GM18499 (cell line): ENCODE measurements around the gene VTN.

ENCODE experiments used
- ATAC-seq: cut with Tn5 transposase; IDR thresholded peaks from one replicate; pipeline ENCODE4 v1.9.1; 2021; ENCODE audit warnings: moderate number of reproducible peaks; ENCODE audit not compliant: insufficient read depth, unreplicated experiment

The VTN gene

GRCh38 chr17:28370035-28370743, at the start of gene VTN:
Gene VTN (minus strand): TSS chr17:28370307. CDS start chr17:28370203, 104 bp downstream.
- no peak for ATAC-seq

DNA sequence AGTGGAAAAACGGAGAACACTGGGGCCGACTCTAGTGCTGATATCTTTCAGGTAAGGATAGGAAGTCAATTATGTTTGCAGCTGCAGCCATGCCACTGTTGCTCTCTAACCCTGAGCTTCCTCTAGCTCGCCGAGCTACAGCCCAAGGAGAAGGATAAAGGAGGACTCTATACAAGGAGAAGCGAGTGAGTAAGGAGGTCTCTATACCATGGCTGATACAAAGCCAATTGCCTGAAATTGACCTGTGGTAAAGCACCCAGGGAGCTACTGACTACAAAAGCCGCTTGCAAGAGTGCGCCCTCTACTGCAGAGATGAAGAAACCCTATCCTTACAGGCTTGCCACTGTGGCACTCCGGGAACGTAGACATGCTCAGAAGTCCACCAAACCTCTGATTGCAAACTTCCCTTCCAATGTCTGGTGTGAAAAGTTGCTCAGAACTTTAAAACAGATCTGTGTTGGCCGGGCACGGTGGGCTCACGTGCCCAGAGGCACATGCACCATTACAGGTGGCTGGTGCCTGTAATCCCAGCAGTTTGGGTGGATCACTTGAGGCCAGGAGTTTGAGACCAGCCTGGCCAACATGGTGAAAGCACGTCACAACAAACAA, 46.7 kb upstream of the VTN start:
- ATAC-seq, result no peak

GRCh38 chr17:28415886-28416285, 45.8 kb upstream of the VTN start:
- no peak for ATAC-seq

GRCh38 chr17:28413804-28414203, 43.7 kb upstream of the VTN start:
- no peak for ATAC-seq

DNA sequence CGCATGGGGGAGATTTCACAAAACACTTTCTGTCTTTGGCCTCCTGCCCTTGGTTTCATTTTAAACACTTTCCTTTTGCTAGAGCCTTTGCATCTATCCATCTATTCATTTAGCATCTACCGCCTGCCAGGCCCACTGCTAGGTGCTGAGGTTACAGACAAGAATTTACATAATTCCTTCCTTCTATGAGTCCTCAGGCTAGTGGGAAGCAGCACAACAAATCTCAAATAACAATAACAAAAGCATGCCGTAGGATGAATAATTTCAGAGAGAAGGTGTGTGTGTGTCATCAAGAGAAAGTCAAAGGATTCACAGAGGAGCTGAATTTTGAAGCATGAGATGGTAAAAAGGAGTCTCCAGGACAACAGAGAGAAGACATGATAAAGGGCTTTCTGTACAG, 42.0 kb upstream of the VTN start:
- no peak for ATAC-seq

DNA sequence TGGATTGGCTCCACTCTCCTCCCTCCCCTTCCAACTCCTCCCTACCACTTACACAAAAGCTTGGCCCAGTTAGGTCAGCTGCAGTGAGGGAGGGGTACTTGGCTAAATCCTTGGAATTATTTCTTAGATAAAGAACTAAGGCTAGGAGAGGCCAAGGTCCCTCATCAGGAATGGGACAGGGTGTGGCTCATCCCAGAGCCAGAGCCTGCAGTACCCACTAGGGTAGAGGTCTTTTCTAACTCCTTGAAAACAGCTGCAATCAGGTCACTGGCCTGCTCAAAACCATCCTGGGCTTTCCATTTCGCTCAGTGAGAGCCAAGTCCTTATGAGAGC, 37.8 kb upstream of the VTN start:
- no peak for ATAC-seq

DNA sequence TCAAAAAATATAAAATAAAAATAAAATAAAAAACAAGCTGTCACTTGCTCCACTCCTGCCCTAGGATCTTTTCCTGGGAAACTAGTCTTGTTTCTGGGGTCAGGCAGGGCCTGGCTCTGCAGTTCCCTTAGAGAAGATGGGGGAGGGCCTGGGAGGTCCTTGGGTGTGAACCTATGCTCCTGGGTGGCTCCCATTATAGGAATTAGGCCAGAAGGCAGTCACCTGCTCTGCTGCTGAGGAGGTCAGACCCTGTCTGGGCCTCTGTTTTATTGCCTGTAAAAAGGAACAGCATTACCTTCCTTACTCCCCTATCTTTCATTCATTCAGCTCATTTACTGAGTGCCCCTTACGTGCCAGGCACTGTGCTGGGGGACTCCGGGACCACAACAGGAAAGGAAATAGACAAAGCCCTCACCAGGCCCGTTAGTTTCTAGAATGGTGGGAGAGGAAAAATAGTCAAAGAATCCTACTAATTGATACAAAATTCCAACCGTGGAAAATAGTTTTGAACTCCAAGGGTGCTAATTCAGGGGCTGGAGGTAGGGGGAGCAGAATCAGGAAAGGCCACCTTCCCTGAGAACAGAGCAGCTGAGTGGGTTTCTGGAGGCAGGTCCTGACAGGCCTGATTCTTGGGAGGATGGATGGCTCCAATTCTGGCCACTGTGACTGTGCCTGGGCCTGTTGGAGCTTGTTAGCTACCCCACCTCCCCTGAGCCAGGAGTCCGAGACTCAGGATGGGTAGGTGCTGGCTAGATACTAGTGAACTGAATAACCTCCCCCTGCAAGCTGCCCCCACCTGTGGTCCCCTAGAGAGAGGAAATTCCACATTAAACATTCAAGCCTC, 37.2 kb upstream of the VTN start:
- ATAC-seq, result no peak

- no peak for ATAC-seq
Observed at GRCh38 chr17:28406473-28406814, 36.3 kb upstream of the VTN start.

DNA sequence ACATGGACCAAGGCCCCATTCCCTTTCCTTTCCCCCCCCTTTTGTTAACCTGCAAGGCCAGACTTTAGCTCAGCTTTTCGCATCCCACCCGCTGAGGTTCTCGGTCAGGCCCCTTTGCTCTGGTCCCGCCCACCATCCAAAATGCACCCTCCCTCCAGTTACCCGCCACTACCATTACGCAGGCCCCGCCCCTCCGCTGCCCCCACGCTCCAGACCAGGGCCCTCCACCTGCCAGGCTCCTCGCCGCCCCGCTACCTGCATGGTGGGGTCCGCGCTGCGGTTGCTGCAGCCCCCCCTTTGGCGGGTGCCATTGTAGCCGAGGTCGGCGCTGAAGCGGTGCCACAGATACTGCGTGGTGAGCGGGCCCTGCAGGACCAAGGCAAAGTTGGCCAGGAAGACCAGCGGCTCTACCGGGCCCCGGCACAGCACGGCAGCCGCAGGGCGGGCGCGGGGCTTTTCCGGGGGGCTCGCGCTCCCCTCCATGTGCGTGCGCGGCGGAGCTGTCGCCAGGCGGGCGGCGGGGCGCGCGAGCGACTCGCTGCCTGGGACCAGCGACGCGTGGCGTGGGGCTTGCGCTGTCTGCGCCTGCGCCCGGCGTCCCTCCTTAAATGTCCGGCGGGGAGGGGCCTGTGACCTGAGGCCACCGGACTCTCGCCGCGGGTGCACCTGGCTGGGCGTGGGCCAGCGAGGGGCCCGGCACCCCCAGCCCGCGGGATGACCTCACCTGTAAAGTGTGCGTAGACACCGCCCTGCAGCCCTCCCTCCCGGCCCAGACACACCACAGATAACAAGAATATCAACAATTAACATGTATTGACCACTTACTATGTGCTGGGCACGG, 35.7 kb upstream of the VTN start, which contains the start of gene SLC46A1:
Gene SLC46A1, minus strand, starts transcription at position 581 of the 841 bp plus-strand sequence. Its CDS starts 98 bp downstream, at position 483.
- ATAC-seq, result no peak

DNA sequence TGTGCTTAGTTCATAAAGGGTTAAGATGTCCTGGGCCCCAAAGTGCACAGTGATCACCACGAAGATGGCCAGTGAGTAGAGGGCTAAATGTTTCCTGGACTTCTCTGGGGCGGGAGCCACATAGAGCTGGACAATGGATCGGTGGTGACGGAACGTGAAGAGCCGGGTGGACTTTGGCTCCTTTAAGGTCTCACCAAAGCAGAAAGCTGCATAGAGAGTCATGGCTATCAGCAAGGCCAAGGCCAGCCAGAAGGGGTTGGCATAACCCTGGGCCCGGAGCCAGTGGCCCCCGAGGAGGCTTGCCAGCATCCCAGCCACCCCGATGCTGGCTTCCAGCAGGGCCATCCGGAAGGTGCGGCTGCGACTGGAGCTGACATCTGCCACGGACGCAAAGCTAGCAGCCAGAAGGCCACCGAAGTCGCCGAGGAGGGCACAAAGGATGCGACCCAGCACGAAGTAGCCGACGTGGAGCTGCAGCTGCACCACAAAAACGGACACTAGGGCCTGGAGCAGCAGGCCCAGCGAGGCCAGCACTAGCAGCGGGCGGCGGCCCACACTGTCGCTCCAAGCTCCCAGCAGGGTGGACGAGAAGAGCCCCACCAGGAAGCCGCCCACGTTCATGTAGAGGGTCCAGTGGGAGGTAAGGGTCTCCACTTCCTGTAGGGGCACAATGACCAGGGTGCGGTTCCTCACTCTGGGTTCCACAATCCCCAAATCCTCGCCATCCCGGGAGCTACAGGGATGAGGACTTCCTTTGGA, 34.9 kb upstream of the VTN start:
- ATAC-seq, result no peak

- ATAC-seq, result no peak
Observed at GRCh38 chr17:28404461-28404811, 34.3 kb upstream of the VTN start.

DNA sequence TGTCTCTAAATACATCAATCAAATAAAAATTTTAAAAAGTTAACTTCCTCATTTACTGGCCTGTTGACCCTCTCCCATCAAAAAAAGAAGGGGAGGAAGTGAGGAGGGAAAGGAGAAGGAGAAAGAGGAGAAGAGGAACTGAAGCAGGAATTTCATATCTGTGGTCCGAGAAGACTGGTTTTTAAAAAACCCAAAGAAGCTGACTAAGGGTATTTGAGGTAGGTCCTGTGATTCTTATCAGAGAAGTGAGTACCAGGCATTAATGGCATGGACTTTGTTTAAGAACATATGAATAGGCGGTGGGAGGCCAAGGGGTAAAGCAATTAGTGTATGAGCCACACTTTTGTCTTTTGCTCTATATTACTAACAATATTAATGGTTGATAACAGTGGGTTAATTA, 33.9 kb upstream of the VTN start:
- no peak for ATAC-seq

DNA sequence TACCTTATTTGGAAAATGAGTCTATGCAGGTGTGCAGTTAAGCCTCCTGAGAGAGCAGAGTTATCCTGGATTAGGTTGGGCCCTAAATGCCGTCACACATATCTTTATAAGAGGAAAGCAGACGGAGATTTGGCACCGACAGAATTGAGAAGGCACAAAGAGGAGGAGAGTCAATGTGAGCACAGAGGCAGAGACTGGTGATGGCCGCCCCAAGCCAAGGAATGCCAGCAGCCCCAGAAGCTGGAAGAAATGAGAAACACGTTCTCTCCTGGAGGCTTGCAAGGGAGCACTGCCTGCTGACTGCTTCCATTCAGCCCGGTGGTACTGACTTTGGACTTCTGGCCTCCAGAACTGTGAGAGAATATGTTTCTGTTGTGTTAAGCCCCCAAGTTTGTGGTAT, 32.7 kb upstream of the VTN start:
- no peak for ATAC-seq

DNA sequence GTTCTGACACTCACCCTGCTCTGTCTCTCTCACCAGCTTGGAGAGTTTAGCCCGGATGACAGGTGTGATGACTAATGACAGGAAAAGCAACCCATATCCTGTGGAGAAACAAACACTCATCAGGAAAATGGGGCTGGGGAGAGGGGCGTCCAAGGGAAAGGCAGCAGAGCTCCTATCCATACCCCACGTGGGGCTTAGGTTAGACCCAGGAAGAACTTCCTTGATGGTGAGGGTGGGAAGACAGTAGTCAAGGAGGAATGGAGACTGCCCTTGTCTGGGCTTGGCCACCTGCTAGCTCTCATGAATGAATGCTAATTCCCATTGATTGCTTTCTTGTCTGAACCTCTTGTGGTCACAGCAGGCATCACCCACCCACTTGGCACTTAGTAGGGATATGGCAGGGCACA, 32.1 kb upstream of the VTN start:
- ATAC-seq, result no peak

- no peak for ATAC-seq
Observed at GRCh38 chr17:28399808-28400207, 29.7 kb upstream of the VTN start.

GRCh38 chr17:28398280-28398981, 28.3 kb upstream of the VTN start:
- no peak for ATAC-seq

- no peak for ATAC-seq
Observed at GRCh38 chr17:28397687-28398279, 27.7 kb upstream of the VTN start.

- ATAC-seq, result no peak
Observed at GRCh38 chr17:28397275-28397674, 27.2 kb upstream of the VTN start.

GRCh38 chr17:28396635-28397239, 26.6 kb upstream of the VTN start:
- ATAC-seq, result no peak
